HG03460 (cell line): ENCODE data around the gene COMMD7.
"Not testable (repeated sequence)": the region's sequence is repeated elsewhere in the genome, so short reads cannot be mapped to it uniquely, and the experiment has no call there.

ENCODE experiments used
- ATAC-seq: cut with Tn5 transposase; IDR thresholded peaks from one replicate; pipeline ENCODE4 v1.9.1; 2021; ENCODE audit not compliant: unreplicated experiment

Gene COMMD7

DNA sequence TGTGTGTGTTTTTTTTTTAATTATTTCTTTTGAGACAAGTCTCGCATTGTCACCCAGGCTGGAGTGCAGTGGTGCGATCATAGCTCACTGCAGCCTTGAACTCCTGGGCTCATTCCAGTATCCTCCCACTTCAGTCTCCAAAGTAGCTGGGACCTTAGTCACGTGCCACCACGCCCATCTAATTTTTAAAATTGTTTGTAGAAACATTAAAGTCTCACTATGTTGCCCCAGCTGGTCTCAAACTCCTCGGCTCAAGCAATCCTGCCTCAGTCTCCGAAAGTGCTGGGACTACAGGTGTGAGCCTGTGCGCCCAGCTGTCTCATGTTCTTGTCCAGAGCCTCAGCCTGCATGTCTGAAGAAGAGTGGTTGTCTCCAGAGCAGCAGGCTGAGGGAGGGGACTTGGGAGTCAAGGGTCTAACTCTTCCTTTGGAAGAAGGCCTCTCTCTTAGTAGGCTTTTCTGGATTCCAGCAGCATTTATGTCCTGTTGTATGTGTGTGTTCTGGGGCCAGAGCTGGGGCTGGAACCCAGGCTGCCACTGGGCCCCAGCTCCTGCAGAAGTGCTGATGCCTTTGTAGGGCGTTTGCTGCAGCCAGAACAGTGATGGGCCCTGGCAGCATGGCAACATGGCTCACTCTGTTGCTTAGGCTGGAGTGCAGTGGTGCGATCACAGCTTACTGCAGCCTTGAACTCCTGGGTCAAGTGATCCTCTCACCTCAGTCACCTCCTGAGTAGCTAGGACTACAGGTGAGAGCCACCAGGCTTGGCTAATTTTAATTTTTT is 24.3 kb upstream of the COMMD7 start:
- ATAC-seq: no peak

- ATAC-seq: not testable (repeated sequence)
Measured at GRCh38 chr20:32765230-32765875, 22.1 kb upstream of the COMMD7 start.

- no peak for ATAC-seq
Measured at GRCh38 chr20:32764005-32764960, 21.0 kb upstream of the COMMD7 start.

DNA sequence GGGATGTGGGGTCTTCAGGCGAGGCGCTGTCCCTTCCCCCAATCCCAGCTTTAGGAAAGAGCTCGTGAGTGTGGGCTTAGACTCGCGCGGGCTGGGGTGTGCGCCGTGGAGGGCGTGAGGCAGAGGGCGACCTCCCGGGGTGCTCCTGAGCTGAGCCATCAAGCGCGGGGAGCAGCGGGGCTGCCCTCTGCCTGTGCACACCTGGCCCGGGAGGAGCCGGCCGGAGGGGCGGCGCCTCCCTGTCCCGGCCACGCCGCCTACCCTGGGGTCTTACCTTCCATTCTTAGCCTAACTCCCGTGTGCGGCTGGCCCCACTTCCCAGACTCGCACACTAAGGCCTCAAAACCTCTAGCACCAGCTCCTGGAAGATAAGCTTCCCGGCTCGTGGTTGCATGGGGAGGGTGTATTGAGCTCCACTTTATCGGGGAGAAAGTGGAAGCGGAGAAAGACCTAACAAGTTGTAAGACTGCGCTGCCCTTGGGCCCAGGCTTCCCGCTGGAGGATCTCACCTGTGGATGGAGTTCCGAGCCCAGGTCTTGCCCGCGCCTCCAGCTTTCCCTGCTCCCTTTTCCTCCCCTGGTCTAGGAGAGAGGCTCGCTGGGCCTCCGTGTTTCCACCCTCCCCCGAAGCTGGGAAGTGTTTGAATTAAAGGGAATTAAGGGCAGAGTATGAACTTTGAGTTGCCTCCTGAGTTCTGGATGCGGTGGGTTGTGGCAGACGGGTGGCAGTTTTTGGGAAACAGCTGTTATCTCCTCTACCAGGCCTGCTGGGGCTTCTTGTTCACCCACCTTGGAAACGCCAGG is 20.1 kb upstream of the COMMD7 start:
- ATAC-seq: no peak

DNA sequence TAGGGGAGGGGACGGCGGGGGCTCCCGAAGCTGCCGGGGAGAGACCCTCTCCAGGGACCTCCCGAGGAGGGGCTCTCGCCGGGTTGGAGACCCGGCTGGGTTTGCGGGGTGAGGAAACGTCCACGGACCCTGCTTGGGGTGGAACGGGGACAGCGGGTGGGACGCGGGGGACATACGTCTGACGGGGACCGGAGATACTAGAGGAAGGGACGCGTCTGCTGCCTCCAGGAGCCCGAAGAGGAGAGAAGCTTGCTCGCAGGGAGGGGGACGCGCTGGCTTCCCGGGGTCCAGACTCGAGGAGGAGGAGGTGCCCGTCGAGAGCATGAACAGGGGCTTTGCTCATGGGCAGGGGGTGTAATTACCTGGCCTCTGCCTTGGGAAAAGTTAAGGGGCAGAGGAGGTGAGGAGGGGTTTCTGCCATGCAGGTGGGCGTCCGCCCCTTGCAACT is 19.5 kb upstream of the COMMD7 start:
- ATAC-seq: peak; percentile 15

DNA sequence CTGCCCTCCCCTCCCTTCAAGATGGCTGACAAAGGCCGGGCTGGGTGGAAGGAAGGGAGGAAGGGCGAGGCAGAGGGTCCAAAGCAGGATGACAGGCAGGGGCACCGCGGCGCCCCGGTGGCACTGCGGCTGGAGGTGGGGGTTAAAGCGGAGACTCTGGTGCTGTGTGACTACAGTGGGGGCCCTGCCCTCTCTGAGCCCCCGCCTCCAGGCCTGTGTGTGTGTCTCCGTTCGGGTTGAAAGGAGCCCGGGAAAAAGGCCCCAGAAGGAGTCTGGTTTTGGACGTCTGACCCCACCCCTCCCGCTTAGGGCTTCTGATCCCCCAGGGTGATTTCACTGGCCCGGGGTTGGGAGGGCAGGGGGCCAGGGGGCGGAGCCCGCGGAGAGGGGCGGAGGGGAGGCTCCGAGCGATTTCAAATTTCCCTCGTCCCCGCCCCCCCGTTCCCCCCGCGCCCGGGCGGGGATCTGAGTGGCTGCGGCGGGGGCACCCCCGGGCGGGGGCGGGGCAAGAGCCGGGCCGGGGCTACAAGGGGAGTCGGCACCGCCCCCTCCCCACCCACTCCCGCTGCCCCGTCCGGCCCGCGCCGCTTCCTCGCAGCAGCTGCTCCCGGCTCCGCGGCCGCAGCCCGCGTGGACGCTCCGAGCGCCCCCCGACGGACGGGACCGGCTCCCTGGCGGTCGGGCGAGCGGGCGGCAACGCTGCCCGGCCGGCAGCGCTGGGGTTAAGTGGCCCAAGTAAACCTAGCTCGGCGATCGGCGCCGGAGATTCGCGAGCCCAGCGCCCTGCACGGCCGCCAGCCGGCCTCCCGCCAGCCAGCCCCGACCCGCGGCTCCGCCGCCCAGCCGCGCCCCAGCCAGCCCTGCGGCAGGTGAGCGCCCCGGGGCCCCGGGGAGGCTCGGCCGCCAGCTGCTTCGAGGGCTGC is 18.8 kb upstream of the COMMD7 start, which contains the start of gene DNMT3B:
Gene DNMT3B (plus strand): TSS at position 555 of the 923 bp plus-strand sequence. CDS start 17,939 bp downstream, outside the sequence.
- peak; percentile 58 for ATAC-seq

GRCh38 chr20:32761417-32761830 is 18.2 kb upstream of the COMMD7 start:
- no peak for ATAC-seq

DNA sequence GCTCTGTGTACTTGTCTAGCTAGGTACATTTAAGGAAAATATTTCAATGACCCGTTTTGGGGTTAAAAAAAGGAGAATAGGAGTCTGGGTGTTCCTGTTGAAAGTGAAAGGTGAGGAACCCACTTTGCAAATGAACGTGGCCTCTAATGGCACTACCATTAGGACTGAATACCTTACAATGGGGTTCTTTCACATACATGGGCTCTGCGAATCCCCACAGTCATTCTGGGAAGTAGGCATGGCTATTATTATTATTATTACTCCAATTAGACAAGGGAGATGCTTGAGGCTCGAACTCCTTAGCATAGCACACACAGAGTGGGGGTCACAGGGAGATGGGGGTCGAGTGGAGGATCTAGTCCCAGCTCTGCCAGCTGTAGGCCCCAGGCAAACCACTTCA is 12.9 kb upstream of the COMMD7 start:
- ATAC-seq: no peak

DNA sequence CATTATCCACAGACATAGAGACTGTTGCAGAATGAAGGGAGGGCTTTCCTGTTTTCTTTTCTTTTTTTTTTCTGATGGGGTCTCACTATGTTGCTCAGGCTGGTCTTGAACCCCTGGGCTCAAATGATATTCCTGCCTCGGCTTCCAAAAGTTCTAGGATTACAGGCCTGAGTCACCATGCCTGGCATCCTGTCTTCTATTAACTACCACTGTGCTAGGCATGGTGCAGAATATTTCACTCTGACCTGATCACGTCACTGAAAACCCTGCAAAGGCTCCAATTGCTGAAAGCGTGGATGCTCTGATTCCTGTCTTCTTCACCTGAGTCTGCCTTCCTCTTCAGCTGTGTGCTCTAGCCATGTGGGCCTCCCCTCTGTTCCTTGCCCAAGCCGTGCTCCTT is 10.5 kb upstream of the COMMD7 start:
- no peak for ATAC-seq

GRCh38 chr20:32752458-32753250 is 9.4 kb upstream of the COMMD7 start:
- ATAC-seq: no peak

DNA sequence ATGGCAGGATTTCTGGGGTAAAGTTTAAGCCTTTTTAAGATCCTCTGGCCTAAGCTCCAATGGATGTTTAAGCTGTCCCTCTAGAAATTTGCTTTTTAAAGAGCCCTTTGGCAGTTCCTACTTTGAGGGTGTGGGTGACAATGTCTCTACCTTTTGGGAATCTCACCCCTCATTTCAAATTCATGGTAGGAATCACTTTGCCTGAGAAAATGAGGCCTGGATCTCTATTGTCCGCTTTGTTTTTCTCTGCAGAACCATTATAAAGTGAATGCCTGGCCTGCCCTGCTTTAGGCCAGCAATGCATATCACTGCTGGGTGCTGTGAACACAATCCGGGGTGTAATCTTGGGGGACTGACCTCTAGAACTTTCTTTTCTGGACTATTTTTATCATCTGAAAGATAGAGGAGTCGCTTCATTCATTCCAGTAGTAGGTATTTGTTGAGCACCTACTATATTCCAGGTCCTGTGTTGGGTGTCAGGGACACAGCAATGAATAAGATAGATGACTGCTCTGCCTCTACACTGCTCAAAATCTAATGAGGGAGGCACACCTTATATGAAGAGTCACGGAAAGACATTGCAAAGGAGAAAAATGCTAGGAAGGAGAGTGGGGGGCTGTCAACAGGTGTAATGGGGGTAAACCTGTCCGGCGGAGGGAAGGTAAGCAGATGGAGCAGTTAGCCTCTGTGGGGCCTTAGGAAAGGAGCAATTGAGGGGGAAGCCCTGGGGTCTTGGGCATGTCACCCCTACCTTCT is 8.6 kb upstream of the COMMD7 start:
- no peak for ATAC-seq

DNA sequence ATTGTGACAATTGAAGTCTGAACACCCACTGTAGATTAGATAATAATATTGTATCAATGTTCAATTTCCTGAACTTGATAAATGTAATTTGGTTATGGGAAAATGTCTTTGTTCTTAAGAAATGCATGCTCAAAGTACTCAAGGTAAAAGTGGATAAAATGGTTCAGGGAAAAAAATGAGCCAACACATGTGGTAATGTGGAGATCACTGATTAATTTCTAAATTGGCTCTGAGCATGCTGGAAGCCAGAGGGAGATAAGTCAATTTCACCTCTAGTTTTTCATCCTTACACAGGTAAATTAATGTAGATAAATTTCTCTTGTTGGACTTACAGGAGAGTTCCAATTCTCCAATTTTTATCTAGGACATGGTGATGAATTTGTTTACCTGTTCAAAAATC is 8.0 kb upstream of the COMMD7 start:
- no peak for ATAC-seq

- no peak for ATAC-seq
Measured at GRCh38 chr20:32749914-32750637, 6.8 kb upstream of the COMMD7 start.

DNA sequence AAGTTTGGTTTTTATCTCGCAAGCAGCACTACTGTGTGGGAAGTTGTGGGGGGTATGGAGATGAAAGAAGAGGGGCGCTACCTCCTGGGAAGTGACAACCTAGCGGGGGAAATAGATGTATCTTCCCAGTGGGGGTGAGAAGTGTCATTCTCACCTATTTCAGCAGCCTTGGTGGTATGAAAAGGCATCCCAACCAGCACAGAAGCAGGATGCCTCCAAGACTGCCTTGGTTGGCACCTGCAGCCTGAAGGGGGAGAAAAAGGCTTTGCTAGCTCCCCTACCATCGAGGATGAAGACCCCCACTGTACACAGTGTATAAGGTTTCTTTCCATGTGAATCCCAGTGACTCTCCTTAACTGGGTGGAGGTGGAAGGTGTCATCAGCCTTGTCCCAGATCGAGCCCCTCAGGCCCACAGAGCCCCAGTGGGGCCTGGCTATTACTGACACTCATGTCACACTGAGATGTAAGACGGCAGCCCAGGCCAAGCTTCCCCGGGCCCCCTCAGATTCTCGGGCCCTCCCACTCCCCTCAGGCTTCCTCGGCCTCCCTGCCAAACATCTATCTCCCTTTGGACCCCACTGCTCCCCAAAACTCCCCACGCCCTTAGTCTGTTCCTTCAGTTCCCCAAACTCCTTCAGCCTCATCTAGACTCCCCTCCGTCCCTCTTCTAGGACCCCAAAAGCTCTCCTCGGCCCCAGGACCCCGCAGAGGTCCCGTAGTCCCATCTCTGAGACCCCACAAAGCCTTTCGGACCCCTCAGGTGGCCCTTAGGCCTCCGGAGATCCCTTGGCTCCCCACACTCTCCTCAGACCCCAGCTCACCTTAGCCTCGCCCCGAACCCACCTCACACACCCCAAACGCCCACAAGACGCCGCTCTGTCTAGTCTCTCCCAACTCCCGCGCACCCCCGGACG is 688 bp downstream of the COMMD7 start:
- no peak for ATAC-seq

DNA sequence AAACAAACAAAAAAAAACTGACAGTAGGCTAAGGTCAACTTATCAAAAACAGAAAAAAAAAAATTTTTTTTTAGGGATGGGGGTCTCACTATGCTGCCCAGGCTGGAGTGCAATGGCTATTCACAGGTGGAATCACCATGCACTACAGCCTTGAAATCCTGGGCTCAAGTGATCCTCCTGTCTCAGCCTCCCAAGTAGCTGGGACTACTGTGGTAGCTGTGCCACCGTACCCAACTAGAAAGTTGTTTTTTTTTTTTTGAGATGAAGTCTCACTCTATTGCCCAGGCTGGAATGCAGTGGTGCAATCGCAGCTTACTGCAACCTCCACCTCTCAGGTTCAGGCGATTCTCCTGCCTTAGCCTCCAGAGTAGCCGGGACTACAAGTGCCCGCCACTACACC is 2.1 kb downstream of the COMMD7 start:
- ATAC-seq: no peak
